GM12865 (cell line): Measurements from ENCODE around the gene MRO.

Source experiments
- DNase-seq: peaks from one replicate; pipeline ENCODE4 v3.0.0; 2010; ENCODE audit warnings: low read depth
- H3K4me3 ChIP-seq: 2 replicates; pipeline ENCODE4 v1.5.1; 2011; ENCODE audit warnings: mild to moderate bottlenecking, low read depth, low read length, control low read depth
- TF ChIP-seq, protein P1 (sequence below): IDR thresholded peaks from 2 replicates; pipeline ENCODE4 v1.5.1; 2011; ENCODE audit warnings: low read length, control low read depth, low read depth, inconsistent platforms; ENCODE audit not compliant: insufficient read depth; ENCODE audit errors: missing control alignments

The MRO gene

DNA sequence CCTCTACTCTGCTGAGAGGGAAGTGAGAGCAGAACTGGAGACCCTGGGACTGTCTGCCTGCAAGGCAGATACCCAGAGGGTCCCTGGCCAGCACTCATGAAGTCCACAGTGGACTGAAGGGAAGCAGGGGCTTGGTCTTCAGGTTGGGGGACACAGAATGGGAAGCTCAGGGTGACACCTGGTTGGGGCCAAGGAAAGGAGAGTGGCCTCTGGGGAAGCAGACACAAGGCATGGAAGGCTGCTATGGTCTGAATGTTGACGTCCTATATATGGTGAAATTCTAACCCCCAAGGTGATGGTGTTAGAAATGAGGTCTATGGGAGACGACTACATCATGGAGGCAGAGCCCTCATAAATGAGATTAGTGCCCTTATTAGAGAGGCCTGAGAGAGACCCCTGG is 69.3 kb downstream of the MRO start:
- no peak overlapping the region for H3K4me3 ChIP-seq
- DNase-seq: no peak
- TF ChIP-seq, protein P1, sequence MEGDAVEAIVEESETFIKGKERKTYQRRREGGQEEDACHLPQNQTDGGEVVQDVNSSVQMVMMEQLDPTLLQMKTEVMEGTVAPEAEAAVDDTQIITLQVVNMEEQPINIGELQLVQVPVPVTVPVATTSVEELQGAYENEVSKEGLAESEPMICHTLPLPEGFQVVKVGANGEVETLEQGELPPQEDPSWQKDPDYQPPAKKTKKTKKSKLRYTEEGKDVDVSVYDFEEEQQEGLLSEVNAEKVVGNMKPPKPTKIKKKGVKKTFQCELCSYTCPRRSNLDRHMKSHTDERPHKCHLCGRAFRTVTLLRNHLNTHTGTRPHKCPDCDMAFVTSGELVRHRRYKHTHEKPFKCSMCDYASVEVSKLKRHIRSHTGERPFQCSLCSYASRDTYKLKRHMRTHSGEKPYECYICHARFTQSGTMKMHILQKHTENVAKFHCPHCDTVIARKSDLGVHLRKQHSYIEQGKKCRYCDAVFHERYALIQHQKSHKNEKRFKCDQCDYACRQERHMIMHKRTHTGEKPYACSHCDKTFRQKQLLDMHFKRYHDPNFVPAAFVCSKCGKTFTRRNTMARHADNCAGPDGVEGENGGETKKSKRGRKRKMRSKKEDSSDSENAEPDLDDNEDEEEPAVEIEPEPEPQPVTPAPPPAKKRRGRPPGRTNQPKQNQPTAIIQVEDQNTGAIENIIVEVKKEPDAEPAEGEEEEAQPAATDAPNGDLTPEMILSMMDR: no peak

DNA sequence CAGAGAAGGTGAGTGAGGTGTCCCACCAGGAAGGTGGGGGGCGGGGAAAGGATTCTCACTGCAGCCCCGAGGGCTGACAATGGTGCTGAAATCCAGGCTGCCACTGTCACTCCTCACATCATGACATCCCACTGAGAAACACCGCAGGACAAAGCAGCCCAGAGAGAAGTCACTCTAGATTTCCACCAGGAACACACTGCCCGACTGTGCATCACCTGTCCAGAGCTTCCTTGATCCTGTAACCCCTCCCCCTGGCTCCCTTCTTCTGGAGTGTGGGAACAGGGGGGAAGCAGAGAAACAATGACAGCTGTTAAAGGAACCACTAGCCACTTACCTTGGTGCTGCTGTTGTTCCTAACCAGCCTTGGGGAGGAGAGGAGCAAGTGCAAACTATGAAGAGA is 69.9 kb downstream of the MRO start:
- no peak for DNase-seq
- TF ChIP-seq, protein P1: no peak
- no peak overlapping the region for H3K4me3 ChIP-seq

DNA sequence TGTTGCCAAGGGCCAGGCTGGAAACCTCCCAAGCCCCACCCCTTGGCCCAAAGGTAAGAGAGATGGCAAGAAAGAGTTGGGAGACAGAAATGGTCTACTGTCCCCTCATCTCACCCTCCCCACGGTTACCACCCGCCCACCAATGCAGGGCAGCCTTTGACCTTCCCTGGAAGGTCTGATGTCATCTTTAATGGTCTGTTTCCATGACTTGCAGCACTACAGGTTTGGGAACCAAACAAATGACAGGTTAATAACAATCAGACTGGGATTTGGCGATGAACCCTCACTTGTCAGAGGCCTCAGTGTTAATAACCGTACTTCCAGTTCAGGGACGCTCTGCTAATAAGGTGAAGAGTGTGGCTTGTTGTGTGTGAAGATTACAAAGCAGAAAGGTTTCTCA is 70.4 kb downstream of the MRO start:
- TF ChIP-seq, protein P1: no peak
- DNase-seq: no peak
- H3K4me3 ChIP-seq: no peak overlapping the region

DNA sequence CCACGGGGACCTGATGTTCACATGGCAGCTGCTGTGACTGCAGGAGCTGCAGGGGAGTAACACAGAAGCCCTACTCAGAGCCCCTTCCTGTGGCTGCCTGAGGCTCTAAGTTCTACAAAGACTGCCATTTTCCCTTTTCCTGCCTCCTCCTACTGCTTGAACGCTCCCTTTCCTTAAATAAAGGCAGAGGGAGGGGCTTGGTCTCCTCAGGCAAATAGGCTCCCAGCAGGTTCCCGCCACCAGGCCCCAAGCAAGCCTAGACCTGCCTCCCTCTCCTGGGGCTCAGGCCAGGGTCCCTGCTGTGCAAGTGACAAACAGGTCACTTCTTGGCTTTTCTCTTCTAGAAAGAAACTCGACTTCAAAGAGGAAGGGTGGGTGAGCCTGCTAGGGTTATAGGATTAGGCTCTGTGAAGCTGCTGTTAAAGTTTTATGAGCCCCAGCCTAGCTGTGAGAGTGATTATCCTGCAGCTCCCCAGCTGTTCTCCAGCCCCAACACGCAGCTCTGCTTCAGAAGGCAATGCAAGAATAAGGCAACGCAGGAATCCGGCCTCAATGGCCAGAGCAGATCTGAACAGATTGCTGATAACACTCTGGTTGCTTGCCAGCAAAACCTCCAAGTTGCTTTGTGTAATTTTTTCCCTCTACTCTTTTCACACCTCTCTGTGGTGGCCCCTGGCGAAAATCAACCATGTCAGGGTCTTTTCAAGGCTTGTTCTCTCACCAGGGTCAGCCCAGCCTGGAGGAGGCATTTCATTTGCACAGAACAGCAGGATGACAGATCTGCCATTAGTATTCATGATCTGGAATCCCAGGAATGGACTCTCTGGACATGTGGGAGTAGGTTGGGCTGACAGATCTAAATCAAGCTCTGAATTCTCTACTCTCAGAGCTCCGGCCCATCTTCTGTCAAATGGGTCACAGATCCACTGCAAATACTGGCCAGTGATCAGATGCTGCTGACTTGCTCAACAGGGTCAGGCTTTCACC is 71.3 kb downstream of the MRO start:
- no peak overlapping the region for H3K4me3 ChIP-seq
- TF ChIP-seq, protein P1: no peak
- no peak for DNase-seq

DNA sequence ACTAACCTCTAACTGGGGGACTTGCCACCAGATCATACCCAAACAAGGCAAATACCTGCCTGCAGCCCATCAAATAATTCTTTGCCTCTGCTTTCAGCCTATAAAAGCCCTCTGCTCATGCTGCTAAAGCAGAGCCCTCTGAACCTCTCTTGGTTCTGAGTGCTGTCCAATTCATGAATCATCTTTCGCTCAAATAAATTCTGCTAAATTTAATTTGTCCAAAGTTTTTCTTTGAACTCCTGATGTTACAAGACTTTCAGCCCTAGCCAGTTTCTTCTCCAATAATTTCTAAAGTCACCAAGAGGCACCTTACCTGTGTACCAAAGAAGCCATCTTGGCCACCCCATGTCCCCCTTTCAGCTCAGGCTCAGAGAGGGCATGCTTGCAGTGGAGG is 72.0 kb downstream of the MRO start:
- H3K4me3 ChIP-seq: no peak overlapping the region
- DNase-seq: no peak
- TF ChIP-seq, protein P1: no peak

DNA sequence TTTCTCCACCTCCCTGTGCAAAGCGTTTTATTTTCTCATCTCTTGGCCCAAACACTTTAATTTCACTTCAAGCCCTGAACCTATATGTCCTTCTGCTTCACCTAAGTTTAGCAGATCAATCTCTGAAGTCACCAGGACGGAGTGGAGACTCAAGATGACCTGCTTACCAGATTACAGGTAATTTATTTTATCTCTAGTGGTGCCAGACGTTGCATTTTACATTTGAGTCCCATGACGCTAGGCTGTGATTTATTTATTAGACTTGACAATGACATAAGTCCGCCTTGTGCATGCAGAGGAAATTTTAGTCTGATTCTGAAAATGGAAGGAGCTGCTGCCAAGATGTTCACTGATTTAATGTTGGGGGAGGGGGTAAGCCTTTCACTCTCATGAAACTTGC is 73.9 kb downstream of the MRO start:
- TF ChIP-seq, protein P1: no peak
- DNase-seq: no peak
- H3K4me3 ChIP-seq: no peak overlapping the region
